HG02840 (cell line): Measurements from ENCODE around the gene EMC10.

Experiments used
- ATAC-seq: cut with Tn5 transposase; IDR thresholded peaks from one replicate; pipeline ENCODE4 v1.9.1; 2021; ENCODE audit warnings: mild to moderate bottlenecking, moderate library complexity, moderate number of reproducible peaks; ENCODE audit not compliant: unreplicated experiment, low FRiP score

The EMC10 gene

GRCh38 chr19:50477751-50478515 lies 1.6 kb downstream of the EMC10 start:
- no peak for ATAC-seq

- no peak for ATAC-seq
These were observed 2.8 kb downstream of the EMC10 start for GRCh38 chr19:50478901-50479715.

GRCh38 chr19:50479761-50480251 lies 3.5 kb downstream of the EMC10 start:
- no peak for ATAC-seq

- no peak for ATAC-seq
These were observed 4.2 kb downstream of the EMC10 start for GRCh38 chr19:50480281-50481111.

GRCh38 chr19:50481351-50482149 lies 5.2 kb downstream of the EMC10 start:
- ATAC-seq = no peak

GRCh38 chr19:50482271-50482855 lies 6.1 kb downstream of the EMC10 start:
- no peak for ATAC-seq

- ATAC-seq = no peak
These were observed 6.6 kb downstream of the EMC10 start for GRCh38 chr19:50482916-50483315.

- ATAC-seq = no peak
These were observed 9.1 kb downstream of the EMC10 start for GRCh38 chr19:50485284-50485955.

GRCh38 chr19:50486823-50487515 lies 10.7 kb downstream of the EMC10 start:
- ATAC-seq = no peak

GRCh38 chr19:50488389-50489194 lies 12.3 kb downstream of the EMC10 start:
- ATAC-seq = no peak

GRCh38 chr19:50489461-50490011 lies 13.2 kb downstream of the EMC10 start:
- no peak for ATAC-seq

GRCh38 chr19:50490411-50490811 lies 14.1 kb downstream of the EMC10 start:
- no peak for ATAC-seq

- no peak for ATAC-seq
These were observed 14.7 kb downstream of the EMC10 start for GRCh38 chr19:50490991-50491472.

GRCh38 chr19:50492303-50493052 lies 16.2 kb downstream of the EMC10 start:
- ATAC-seq = no peak

- ATAC-seq = no peak
These were observed 16.9 kb downstream of the EMC10 start for GRCh38 chr19:50493171-50493570.
